ENCODE measurements around the gene CPPED1.
A peak's percentile ranks its signal among the peaks of the same experiment; 100 is the strongest.

- TF ChIP-seq POLR2A (IDR thresholded peaks at IDR 0.05; ENCODE audit: low read depth, low read length) (no peak), POLR2AphosphoS5 (IDR thresholded peaks at IDR 0.05; ENCODE audit: low read depth, low read length) (no peak), TAF1 (IDR thresholded peaks at IDR 0.05; ENCODE audit: low read depth, low read length) (no peak), POU2F2 (IDR thresholded peaks at IDR 0.05; ENCODE audit: low read depth, low read length) (no peak), PAX5 (IDR thresholded peaks at IDR 0.05; ENCODE audit: insufficient read depth, low read length, severe bottlenecking) (no peak), SPI1 (IDR thresholded peaks at IDR 0.05; ENCODE audit: low read depth, low read length) (peak; percentile 87)
Measured at GRCh38 chr16:12677502-12677901, 126.2 kb downstream of the CPPED1 start.
